HG03103 (cell line): Measurements from ENCODE around the gene BSDC1.
"Not testable (repeated sequence)": the region's sequence is repeated elsewhere in the genome, so short reads cannot be mapped to it uniquely, and the experiment has no call there.

ENCODE experiments used
- ATAC-seq: cut with Tn5 transposase; IDR thresholded peaks from one replicate; pipeline ENCODE4 v1.9.1; 2021; ENCODE audit warnings: low read depth; ENCODE audit not compliant: unreplicated experiment

Gene BSDC1

GRCh38 chr1:32361308-32361673 lies 33.0 kb downstream of the BSDC1 start:
- ATAC-seq, result no peak

- ATAC-seq, result no peak
Observed at GRCh38 chr1:32358435-32358834, 35.8 kb downstream of the BSDC1 start.

- no peak for ATAC-seq
Observed at GRCh38 chr1:32357614-32358013, 36.6 kb downstream of the BSDC1 start.

DNA sequence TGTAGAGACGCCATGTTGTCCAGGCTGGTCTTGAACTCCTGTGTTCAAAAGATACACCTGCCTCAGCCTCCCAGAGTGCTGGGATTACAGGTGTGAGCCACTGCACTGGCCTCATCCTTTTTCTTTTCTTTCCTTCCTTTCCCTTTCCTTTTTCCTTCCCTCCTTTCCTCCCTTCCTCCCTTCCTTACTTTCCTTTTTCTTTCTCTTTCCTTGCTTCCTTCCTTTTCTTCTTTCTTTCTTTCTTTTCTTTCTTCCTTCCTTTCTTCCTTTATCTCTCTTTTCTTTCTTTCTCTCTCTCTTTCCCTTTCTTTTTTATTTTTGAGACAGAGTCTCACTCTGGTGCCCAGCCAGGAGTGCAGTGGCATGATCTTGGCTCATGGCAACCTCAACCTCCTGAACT lies 37.8 kb downstream of the BSDC1 start:
- no peak for ATAC-seq

DNA sequence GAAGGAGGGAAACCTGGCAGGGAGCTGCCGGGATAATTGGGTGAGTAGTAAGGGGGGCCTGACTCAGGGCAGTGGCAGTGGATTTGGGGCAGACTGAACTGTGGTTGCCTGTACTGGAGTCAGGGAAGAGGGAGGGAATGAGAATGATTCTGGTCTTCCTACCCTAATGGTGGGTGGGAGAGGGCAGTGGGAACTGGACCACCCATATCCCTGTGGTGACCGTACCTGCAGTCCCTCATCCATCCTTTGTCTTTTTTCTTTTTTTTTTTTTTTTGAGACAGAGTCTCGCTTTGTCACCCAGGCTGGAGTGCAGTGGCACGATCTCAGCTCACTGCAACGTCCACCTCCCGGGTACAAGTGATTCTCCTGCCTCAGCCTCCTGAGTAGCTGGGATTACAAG lies 38.5 kb downstream of the BSDC1 start:
- not testable (repeated sequence) for ATAC-seq

DNA sequence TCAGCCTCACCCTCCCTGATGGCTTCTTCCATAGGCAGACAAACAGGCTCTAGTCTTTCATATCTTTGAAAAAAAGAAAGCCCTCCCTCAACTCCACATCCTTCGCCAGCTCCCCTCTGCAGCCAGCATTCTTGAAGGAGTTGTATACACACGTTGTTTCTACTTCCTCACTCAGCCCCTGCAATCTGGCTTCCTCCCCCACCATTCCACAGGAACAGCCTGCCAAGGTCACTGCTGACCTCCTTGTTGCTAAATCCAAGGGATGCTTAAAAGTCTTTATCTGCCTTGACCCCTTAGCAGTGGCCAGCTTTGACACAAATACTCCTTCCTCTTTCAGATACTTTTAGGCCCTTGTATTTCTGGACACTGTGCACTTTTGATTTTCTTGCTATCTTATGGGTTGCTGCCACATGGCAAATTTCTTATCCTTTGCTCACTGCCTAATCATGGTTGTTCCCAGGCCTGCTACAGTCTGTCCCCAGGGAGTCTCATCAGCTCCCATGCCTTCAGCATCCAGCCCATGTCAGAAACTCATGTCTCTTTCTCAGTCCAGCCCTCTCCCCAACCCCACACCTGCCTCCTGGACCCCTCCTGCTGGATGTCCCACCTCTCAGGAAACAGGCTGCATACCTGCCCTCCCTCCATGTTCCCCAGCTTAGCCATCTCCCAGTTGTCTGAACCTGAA lies 40.2 kb downstream of the BSDC1 start:
- ATAC-seq, result no peak

- no peak for ATAC-seq
Observed at GRCh38 chr1:32353431-32353830, 40.8 kb downstream of the BSDC1 start.

DNA sequence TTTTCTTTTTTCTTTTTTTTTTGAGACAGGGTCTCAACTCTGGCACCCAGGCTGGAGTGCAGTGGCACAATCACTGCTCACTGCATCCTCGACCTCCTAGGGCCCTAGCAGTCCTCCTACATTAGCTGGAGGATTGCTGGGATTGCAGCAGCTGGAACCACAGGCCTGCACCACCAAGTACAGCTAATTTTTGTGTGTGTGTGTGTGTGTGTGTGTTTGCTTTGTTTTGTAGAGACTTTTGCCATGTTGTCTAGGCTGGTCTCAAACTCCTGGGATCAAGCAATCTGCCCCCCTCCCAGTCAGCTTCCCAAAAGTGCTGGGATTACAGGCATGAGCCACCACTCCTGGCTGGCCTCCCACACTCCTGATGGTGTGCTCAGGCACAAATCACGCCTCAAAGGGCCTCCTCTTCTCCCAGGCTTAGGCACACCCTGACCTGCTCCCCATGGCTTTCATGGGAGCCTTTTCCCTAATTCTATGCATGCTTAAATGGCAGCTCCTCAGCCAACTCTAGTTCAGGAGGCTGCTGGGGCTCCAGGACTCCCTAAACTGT lies 41.3 kb downstream of the BSDC1 start:
- ATAC-seq, result no peak

GRCh38 chr1:32352239-32352745 lies 41.9 kb downstream of the BSDC1 start:
- ATAC-seq, result no peak

- peak; percentile 79 for ATAC-seq
Observed at GRCh38 chr1:32351399-32352238, 42.6 kb downstream of the BSDC1 start.

DNA sequence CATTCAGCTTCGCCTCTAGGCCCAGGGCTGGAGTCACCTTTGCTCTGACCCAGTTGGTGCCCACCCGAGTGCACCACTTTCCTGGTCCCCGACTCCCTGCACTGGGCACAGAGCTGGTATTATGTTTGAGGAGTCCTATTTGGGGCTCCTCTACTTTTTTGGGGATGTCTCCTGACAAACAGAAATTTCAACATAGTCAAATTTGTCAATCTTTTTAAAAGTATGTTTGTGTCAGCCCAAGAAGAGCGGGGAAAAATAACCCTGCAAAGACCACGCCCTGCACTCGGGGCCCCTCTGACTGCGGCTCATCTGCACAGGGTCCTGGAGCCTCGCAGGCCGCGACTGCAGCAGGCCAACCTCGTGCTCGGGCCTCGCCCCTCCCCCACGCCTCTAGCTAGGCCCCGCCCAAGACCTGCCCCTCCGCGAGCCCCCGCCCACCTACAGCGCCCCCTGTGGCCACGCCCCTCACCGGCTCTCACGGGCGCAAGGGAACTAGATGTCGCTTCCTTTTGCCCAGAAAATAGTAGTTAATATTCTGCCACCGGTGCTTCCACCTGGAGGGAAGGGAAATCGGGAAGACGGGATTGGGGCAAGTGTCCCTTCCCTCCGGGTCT lies 43.3 kb downstream of the BSDC1 start:
- ATAC-seq, result peak; percentile 32

DNA sequence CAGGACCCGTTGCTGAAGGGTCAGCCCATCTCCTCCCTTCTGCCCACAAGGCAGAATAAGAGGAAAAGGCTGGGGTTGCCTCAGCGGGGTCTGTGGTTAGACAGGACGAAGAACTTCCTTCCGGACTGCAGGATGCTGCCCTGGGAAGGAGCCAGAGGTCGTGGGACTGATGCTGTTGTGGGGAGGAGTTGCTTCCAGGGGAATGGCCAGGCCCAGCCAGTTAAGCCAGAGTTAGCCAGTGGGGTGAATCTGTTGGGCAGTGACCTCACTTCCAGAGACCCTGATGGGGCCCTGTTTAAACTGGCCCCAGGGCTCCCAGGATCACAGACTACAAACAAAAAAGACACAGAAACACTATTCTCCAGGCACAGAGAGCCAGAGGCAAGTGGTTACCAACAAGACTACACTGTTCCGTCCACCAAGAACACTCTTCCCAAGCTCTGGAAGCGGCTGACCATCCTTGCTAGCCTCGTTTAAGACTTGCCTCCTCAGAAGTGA lies 45.0 kb downstream of the BSDC1 start:
- ATAC-seq, result no peak

DNA sequence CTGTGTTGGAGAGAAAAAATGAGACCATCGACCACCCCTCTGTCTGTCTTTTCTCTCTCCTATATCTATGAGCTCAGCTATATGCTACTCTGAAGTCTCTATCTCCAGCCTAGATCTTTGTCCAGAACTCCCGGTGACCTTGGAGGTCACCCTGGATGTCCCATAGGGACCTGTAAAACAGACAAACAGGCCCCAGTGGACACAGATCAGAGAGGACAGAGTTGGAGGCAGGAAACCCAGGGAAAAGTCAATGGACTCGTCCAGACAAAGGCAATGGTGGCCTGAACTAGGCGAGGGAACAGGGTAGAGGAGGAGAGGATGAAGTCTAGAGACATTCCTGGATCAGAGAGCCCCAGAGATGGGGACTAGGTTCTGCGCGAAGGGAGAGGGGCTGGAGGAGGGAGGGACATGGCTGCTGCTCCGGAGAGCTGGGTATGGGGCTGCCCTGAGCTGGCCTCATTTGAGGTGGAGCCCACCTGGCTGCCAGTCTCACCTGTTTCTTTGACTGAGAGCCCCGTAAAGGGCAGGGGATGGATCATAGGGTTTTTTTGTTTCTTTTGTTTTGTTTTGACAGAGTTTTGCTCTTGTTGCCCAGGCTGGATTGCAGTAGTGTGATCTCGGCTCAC lies 47.6 kb downstream of the BSDC1 start:
- ATAC-seq, result no peak

GRCh38 chr1:32345289-32345827 lies 48.9 kb downstream of the BSDC1 start:
- no peak for ATAC-seq

DNA sequence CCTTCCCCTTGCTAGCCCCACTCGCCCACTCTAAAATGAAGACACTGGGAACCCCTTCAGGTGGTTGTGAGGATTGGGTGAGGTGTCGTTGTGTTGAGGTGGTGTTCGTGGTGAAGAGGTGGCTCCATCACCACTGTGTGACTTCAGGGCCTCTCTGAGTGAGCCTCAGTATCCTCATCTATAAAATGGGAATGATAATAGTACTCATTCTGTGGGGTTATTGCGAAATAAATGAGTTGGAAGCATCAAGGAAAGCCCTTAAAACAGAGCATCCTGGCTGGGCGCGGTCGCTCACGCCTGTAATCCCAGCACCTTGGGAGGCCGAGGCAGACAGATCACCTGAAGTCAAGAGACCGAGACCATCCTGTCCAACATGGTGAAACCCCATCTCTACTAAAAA lies 51.5 kb downstream of the BSDC1 start:
- ATAC-seq, result no peak

- ATAC-seq, result no peak
Observed at GRCh38 chr1:32341971-32342370, 52.3 kb downstream of the BSDC1 start.

- no peak for ATAC-seq
Observed at GRCh38 chr1:32341186-32341757, 53.0 kb downstream of the BSDC1 start.

DNA sequence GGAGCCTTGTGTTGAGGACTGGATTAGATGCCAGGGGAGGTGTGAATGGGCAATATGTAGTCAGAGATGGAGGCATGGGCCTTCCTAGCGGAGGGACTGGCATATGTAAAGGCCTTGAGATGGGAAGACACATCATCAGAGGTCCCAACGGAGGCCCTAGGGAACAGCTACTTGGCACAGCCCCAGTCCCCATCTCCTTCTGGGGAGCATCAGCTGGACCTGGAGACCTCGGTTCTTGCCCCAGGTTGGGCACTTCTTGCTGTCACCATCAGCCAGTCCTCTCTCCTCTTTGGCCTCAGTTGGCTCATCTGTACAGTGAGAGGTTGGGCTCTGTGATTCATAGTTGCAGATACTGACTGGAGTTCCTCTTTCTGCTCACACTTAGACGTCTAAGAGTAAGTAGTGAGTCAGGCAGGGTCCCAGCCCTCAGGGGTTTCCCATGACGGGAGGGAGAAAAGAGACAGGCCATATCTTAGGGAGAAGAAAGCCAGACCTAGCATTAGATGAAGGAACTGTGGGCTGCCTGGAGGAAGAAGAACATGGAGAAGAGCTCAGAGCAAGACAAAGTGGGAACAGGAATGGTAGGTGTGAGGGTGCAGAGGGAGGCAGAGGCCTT lies 54.8 kb downstream of the BSDC1 start:
- ATAC-seq, result no peak

- ATAC-seq, result no peak
Observed at GRCh38 chr1:32338637-32339145, 55.5 kb downstream of the BSDC1 start.
